Endothelial cell of umbilical vein (primary cell): ENCODE measurements around the gene B4GALT5. TPM values are rescaled to one million over a fixed set of nuclear protein-coding genes. Genes with fewer than 3 reads are reported as not detected.
"Not testable (repeated sequence)": the region's sequence is repeated elsewhere in the genome, so short reads cannot be mapped to it uniquely, and the experiment has no call there.

Experiments used
- BruUV-seq: library from RNA; stranded (reverse); fragments of 400-500 nt; replicated peaks from 2 replicates; lab custom pipeline; 2021; lab: Mats Ljungman, UMichigan
- CTCF ChIA-PET: fragments of 300-600, 350-600 bp; sonication (Branson Sonifier 250); formaldehyde crosslinking; loops from one replicate; lab custom pipeline; 2021; ENCODE audit warnings: antibody characterized with exemption, inconsistent platforms; lab: Charles Lee
- POLR2A ChIA-PET: fragments of 300-600, 350-600 bp; sonication (Branson Sonifier 250); formaldehyde crosslinking; loops from one replicate; lab custom pipeline; 2021; ENCODE audit warnings: antibody characterized with exemption, inconsistent platforms; lab: Charles Lee
- DNase-seq: peaks from one replicate; pipeline ENCODE4 v3.0.0-alpha.2; 2011; ENCODE audit warnings: low read depth, low spot score
- FAIRE-seq: peaks from 2 replicates; lab custom pipeline; 2011; peaks lifted over from hg19 to GRCh38; lab: Jason Lieb, UNC
- H2AFZ ChIP-seq: 2 replicates; pipeline ENCODE4 v1.6.0; 2012; ENCODE audit warnings: low read depth, low read length, control low read depth, inconsistent platforms
- H3K27ac ChIP-seq: 2 replicates; pipeline ENCODE4 v1.5.1; 2011; ENCODE audit warnings: low read depth, mild to moderate bottlenecking, control low read depth, low read length, moderate library complexity; ENCODE audit not compliant: insufficient read depth
- H3K27me3 ChIP-seq, 2 experiments: 2 replicates each; pipeline versions ENCODE4 v1.6.0 to v1.6.1; 2011; ENCODE audit warnings: low read length in 2 of 2, mixed read lengths in 1 of 2; ENCODE audit not compliant: control insufficient read depth in 2 of 2, insufficient read depth in 2 of 2
- H3K36me3 ChIP-seq, 2 experiments: 2 replicates in 1 of 2; 3 replicates in 1 of 2; pipeline ENCODE4 v1.5.1; 2011; ENCODE audit warnings: low read length in 2 of 2, mild to moderate bottlenecking in 1 of 2, moderate library complexity in 1 of 2; ENCODE audit not compliant: control insufficient read depth in 2 of 2, insufficient read depth in 2 of 2; ENCODE audit errors: extremely low read depth in 1 of 2
- H3K4me1 ChIP-seq: 3 replicates; pipeline ENCODE4 v1.5.1; 2011; ENCODE audit warnings: mild to moderate bottlenecking, low read length; ENCODE audit not compliant: control insufficient read depth, insufficient read depth; ENCODE audit errors: extremely low read depth
- H3K4me2 ChIP-seq: 2 replicates; pipeline ENCODE4 v1.6.1; 2011; ENCODE audit warnings: low read length, control low read depth, mixed read lengths; ENCODE audit not compliant: insufficient read depth
- H3K4me3 ChIP-seq, 3 experiments: fragments of 200-600 bp in 1 of 3; sonication (generic), shearing (Covaris generic) in 1 of 3; replicated peaks in 1 of 3; 2 replicates each; pipeline ENCODE4 v1.5.1; 2011 to 2016; ENCODE audit warnings: control low read depth in 3 of 3, low read length in 3 of 3, mild to moderate bottlenecking in 2 of 3, inconsistent platforms in 1 of 3, low read depth in 1 of 3, moderate library complexity in 1 of 3; ENCODE audit not compliant: insufficient read depth in 1 of 3
- H3K79me2 ChIP-seq: 2 replicates; pipeline ENCODE4 v1.6.0; 2012; ENCODE audit warnings: low read length, inconsistent platforms; ENCODE audit not compliant: control insufficient read depth, insufficient read depth
- H3K9ac ChIP-seq: replicated peaks from 2 replicates; pipeline ENCODE3; 2011; ENCODE audit warnings: low read length, control low read depth; ENCODE audit not compliant: insufficient read depth; ENCODE audit errors: extremely low read depth
- H3K9me1 ChIP-seq: replicated peaks from 3 replicates; pipeline ENCODE4 v1.6.0; 2011; ENCODE audit warnings: mild to moderate bottlenecking, low read length; ENCODE audit not compliant: control insufficient read depth, insufficient read depth; ENCODE audit errors: extremely low read depth
- H3K9me3 ChIP-seq: replicated peaks from 2 replicates; pipeline ENCODE4 v1.5.1; 2012; ENCODE audit warnings: low read length, inconsistent platforms; ENCODE audit not compliant: control insufficient read depth, insufficient read depth
- H4K20me1 ChIP-seq: replicated peaks from 2 replicates; pipeline ENCODE3; 2011; ENCODE audit warnings: mild to moderate bottlenecking, low read length; ENCODE audit not compliant: control insufficient read depth, insufficient read depth; ENCODE audit errors: extremely low read depth
- GATA2 ChIP-seq: IDR thresholded peaks from 2 replicates; pipeline ENCODE4 v1.7.0; 2011; ENCODE audit warnings: low read depth, mild to moderate bottlenecking, moderate library complexity, mixed read lengths, low read length; ENCODE audit not compliant: insufficient read length, insufficient read depth
- MYC ChIP-seq: IDR thresholded peaks from one replicate; pipeline ENCODE4 v1.6.1; 2011; ENCODE audit warnings: mild to moderate bottlenecking, low read depth, low read length
- POLR2A ChIP-seq: IDR thresholded peaks from 2 replicates; pipeline ENCODE4 v1.6.1; 2012; ENCODE audit warnings: low read depth, mild to moderate bottlenecking, control low read depth, low read length
- dilution Hi-C: fragments of 300-500 bp; cut with MboI; formaldehyde crosslinking; loops from one replicate; pipeline ENCODE4 v1.15.0; 2019; ENCODE audit warnings: low sequenced_read_pairs; ENCODE audit not compliant: extremely low pct_ligation_motif_present
- intact Hi-C: fragments of 100-400 bp; cut with micrococcal nuclease; formaldehyde crosslinking; loops from one replicate; pipeline ENCODE4 v1.10.0; 2022
- polyA plus RNA-seq, 4 experiments: library from polyadenylated mRNA; depleted of rRNA in 3 of 4; stranded (reverse) in 3 of 4; unstranded in 1 of 4; fragments of >200 nt; gene quantifications; 2 replicates each; pipeline versions ENCODE4 v1.2.1 to v1.2.3, GENCODE V29; 2011 to 2012; ENCODE audit warnings: missing spikeins in 1 of 4
- total RNA-seq: library from RNA; stranded (reverse); gene quantifications from 2 replicates; pipeline ENCODE4 v1.2.3, GENCODE V29; 2021

The B4GALT5 gene
- total and polyA plus RNA-seq, 2 donors (not counting 3 experiments of a cell fraction or from before 2014, with no cell fraction given): 54.4 to 70.1 TPM

DNA sequence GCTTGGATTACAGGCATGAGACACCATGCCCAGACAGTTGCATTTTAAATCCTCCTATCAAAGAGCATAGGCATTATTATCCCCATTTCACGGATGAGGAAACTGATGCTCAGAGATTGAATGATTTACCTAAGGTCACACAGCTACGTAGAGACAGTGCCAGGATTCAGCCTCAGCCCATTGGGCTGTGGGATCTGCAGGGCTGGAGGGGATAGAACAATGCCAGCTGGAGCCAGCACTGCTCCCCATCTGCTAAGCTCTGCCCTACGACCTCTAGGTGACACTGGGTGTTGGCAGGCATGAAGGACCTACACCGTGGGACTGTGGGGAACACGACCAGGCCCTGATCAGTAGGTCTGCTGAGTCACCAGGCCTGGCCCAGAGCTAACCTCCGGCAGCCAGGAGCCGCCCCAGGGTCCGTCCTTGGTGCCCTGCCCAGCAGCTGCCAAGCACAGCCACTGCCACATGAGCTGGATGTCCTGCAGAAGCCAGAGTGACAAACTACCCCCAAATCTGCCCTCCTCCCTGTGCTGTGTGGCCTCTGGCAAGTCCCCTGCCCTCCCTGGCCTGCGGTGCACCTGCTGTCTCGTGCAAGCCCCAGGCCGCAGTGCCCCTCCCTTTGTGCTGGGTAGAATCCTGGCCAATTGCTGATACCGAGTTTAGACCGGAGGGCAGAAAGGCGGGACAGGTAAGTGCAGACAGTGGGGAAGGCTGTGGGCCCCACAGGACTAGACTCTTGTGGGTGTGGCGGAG is 98.1 kb downstream of the B4GALT5 start:
- TF ChIP-seq GATA2: no peak
- no peak for TF ChIP-seq MYC
- TF ChIP-seq POLR2A: no peak
- ChIA-PET CTCF (interaction anchor here (0.7 to 24.6 kb wide), 4 partner anchors 21 to 273 kb away, joined by 3 to 962 read pairs (median 140); no protein-coding TSS in a partner anchor), POLR2A (no interaction called here)
- H3K4me3 ChIP-seq: no peak overlapping the region
- no peaks in the 10 kb centered on the region for H3K79me2 ChIP-seq
- H3K36me3 ChIP-seq: no peaks in the 10 kb centered on the region
- H3K9ac ChIP-seq: no peak overlapping the region
- H3K4me2 ChIP-seq: no peak overlapping the region
- H3K9me3 ChIP-seq: no peaks in the 10 kb centered on the region
- H4K20me1 ChIP-seq: no peaks in the 10 kb centered on the region
- no peaks in the 10 kb centered on the region for H3K27me3 ChIP-seq
- H3K27ac ChIP-seq: no peak overlapping the region
- FAIRE-seq (no peak), DNase-seq (no peak)
- H2AFZ ChIP-seq: no peak overlapping the region
- H3K4me1 ChIP-seq: no peaks in the 10 kb centered on the region
- dilution Hi-C loops: no loop called here
- no TSS peak for BruUV-seq
- H3K9me1 ChIP-seq: no peaks in the 10 kb centered on the region
- intact Hi-C loops: no loop called here

DNA sequence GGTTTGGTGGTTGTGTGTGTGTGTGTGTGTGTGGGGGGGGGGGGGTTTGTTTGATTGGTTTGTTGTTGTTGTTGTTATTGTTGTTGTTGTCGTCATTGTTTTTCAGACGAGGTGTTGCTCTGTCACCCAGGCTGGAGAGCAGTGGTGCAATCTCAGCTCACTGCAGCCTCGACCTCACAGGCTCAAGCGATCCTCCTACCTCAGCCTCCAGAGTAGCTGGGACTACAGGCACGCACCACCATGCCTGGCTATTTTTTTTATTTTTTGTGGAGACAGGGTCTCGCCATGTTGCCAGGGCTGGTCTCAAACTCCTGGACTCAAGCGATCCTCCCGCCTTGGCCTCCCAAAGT is 98.7 kb downstream of the B4GALT5 start:
- H4K20me1 ChIP-seq, H3K27me3 ChIP-seq, H3K79me2 ChIP-seq, dilution Hi-C loops, FAIRE-seq, DNase-seq, H3K4me2 ChIP-seq, H3K9me1 ChIP-seq, H3K4me3 ChIP-seq, H3K9me3 ChIP-seq, POLR2A ChIA-PET, H3K4me1 ChIP-seq, H3K9ac ChIP-seq, H3K27ac ChIP-seq, H3K36me3 ChIP-seq, H2AFZ ChIP-seq, intact Hi-C loops, BruUV-seq: not testable (repeated sequence)
- CTCF ChIA-PET: interaction anchor here (0.7 to 24.6 kb wide), 5 partner anchors 21 to 456 kb away, joined by 3 to 962 read pairs (median 6); no protein-coding TSS in a partner anchor
